ENCODE results near the gene TTC39B.

The TTC39B gene

DNA sequence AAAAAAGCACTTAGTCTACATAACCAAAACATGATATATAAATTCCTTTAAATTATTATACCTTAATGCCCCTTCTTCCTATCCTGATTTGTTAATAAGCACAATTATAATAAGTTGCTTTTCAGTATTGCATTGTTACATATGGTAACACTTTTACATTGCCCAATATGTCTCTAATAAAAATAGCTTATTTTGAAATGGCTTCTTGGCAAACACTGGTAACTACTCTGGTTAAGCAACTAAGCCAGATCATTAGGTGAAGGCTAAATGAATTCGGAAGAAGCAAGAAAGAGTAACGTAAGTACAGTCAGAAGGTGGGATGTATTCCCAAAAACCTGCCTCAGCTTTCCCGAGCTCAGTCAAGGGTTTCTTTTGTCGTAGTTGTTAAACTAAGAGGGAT, 85.3 kb downstream of the TTC39B start:
- no peak for DNase-seq

DNA sequence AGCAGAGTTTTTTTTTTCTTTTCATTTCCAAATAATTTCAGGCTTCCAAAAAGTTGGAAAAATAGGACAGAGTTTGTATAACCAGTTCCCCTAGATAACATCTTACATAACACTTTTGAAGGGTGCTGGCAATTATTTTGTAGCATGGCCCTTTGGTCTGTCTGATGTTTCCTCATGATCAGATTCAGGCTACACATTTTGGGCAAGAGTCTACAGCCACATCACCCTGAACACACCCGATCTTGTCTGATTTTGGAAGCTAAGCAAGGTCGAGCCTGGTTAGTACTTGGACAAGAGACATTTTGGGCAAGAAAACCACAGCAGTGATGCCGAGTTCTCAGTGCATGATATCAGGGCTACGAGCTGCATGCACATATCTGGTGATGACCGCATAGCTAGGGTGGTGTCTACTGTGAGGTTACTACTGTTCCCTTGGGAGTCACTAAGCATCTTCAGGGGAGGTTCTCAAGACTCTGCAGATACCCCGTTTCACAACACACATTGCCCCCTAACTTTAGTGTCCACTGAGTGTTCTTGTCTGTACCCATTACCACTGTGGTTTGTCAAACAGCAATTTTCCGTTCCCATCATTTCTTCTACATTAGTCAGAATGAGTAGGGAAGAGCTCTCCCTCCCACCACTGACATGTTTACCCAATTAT, 86.2 kb downstream of the TTC39B start:
- no peak for DNase-seq

DNA sequence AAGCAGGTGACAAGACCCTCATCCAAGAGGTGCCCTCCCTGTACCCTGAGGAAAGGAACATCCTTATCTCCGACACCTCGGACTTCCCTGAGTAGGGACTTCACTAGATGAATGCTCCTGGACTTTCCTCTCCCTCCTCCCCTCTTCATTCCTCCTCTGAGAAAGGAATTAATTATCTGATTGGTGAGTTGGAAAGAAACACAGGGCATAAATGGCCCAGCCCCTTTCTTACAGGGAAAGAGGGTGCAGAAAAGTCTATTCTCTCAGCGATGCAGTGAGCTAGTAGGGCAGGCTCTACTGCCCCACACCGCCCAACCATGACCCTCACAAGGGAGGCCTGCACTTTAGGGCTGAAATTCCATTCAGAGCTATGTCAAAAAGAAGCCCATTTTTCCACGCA, 87.5 kb downstream of the TTC39B start:
- DNase-seq, result no peak

DNA sequence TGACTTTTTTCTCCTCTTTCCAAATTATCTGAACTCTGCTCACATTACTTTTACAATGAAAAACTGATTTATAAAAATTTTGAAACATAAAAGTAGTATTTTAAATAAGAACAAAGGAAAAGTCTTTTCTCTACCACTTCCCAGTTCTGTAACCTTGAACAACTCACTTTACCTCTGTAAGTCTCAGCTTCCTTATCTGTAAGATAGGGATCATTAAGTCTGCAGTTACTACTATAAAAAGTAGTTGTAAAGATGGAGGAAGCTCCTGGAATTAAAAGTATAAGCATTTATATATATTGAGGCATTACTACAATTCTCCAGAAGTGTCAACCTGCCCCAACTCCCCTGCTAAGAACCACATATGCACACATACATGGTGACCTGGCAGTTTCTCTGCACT, 88.0 kb downstream of the TTC39B start:
- DNase-seq, result no peak

DNA sequence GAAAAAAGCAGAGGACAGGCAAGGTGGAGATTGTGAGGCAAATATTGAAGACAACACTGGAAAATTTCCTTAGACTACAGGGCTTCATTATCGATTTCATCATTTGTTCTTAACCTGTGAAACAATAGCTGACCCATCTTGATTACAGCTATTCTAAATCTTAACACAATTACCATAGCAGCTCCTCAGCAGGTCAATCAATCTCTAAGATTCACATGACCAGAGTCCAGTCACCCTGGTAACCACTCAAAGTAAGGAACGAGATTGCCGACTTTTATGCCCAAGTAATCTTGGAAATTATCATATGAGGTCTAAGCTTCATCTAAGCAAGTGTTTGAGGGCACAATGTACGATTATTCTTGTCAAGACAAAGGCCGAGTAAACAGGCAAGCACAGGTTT, 93.8 kb downstream of the TTC39B start:
- DNase-seq, result no peak

DNA sequence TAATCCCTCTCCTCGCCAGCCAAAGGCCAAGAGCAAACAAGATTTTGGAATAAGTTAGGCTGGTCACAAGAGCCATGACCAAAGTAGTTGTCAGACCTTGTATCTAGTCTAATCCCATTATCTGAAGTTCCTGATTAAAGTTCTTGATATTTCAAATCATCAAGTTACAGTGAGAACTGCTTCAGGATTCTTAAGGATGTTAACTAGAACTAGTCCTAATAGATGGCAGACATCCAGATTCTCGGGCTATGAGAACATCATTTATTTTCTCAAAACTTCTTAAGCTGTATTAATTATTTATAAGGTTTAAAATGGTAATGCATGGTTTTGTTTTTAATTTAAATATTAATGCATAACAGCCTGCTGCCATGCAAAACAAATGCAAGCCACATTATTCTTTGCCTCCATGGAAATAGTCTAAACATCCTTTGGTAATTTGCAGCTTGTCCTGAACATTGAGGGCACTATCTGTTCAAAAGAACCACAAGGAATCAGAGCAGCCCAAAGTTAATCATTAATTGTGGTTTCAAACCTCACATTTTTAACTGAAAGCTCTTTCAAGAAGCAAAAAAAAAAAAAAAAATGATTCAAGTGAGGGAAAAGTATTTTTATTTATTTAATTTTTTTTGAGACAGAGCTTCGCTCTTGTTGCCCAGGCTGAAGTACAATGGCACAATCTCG, 95.1 kb downstream of the TTC39B start:
- no peak for DNase-seq

DNA sequence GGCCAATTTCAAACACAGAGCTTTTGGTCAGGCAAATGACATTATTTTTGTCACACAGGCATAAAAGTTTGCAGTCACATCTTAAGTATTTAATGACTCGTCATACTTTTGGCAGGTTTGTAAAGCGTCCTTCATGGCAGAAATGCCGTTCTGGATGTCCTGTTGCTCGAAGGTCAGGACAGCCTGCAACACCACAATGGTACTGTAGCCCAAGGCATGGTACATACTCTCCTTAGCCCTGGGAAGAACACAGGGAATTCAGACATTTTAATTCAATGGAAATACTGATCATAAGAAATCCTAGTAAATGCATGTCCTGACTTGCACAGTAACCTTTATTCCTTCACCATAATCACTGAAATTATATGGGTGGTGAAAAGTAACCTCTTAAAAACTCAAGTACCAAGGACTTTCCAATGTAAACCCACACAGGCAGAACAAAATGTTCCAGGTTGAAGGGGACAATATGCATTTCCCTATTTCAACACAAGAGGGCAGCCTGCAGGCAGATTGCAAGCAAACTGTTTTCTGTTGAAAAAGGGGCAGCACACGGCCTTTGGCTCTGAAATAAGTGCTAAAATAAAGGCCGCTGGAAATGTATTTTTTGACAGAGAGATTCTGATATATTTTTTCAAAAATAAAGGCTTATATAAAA, 95.7 kb downstream of the TTC39B start:
- DNase-seq, result peak; percentile 23 to 61

DNA sequence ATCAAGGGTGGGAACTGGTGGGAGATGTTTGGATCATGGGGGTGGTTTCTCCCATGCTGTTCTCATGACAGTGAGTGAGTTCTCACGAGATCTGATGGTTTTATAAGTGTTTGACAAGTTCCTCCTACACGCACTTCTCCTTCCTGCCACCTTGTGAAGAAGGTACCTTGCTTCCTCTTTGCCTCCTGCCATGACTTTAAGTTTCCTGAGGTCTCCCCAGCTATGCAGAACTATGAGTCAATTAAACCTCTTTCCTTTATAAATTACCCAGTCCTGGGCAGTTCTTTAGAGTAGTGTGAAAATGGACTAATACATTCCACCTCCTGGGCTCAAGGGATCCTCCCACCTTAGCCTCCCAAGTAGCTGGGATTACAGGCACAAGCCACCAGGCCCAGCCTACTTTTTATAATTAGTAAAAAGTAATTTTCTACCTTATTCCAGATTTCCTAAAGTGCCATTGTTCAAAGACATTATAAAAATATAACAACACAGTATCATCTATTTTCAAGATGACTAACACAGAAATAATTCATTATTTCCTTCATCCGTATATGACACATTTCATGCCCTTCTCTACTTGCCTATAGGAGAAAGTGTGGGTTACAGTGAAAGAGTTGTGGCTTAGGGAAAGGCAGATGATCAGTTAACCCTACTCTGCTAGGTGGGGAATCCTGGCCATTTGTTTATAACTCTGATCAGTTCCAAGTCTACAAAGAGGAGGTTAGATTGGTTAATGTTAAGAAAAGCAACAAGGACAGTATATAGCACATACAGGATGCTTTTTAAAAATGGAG, 99.9 kb downstream of the TTC39B start:
- no peak for DNase-seq

DNA sequence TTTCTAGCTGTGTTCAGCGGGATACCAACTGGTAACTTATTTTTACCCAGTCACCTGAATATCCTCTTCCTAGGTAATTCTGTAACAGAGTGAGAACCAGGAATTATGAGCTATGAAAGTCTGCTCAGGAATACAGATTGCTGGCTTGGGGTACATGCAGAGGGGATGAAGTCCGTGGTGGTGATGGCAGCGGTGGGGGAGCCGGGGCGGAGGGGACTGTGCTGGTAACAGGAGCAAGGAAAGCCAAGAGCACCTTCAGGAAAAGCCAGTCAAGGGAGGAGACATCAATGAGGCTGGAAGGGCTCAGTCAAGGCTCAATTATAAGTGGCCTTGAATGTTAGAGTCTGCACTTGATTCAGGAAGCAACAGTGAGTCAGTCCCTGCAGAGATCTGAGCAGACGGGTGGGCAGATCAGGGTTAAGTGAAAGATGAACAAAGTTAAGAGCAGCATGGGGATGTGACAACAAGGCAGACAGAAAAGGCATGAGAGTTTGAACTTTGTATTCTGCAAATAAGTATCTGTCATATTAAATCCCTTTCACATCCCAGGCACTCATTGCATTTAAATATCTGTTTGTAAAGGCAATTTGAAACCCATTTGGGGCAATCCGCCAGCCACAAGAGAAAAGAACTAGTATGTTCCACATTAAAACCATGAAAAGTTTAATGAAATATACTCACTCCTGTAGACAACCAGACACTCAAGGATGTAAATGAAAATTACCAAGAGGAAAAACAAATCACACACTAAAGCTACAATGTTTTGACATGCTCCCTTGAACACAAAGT, 101.2 kb downstream of the TTC39B start:
- DNase-seq, result no peak

DNA sequence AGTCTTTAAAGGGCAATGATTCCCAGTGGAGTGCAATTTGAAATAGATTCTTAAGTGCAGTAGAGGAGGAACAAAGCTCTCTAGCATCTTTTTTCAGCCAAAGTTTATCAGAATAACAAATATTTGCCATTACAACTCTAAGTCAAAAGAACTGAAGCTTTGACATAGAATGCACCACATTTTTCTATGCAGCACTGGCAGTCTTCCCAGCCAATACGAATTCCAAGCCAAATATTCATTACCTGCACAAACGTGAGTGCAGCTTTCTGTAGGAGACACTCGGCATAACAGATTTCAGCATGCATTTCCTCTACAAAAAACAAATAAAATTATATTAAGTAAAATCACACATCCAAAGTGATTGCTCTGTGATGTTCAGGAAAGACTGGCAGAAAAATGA, 103.4 kb downstream of the TTC39B start:
- no peak for DNase-seq

DNA sequence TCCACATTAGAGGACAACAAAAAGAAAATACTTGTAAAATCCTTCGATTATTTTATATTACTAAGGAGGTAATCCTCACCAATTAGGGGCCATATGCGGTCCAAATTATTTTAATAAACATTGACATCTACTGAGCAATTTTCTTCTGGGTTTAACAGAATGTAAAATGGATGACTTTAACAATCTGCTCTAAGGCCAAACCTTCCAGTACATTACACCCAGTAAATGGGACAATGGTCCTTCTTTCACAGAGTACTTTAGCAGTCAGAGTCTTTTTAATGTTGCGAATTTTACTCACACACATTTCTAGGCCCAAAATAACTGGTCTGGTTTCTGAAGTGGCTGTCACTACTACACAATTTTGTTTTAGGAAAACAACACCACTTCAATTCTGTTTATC, 106.9 kb downstream of the TTC39B start:
- DNase-seq, result no peak

DNA sequence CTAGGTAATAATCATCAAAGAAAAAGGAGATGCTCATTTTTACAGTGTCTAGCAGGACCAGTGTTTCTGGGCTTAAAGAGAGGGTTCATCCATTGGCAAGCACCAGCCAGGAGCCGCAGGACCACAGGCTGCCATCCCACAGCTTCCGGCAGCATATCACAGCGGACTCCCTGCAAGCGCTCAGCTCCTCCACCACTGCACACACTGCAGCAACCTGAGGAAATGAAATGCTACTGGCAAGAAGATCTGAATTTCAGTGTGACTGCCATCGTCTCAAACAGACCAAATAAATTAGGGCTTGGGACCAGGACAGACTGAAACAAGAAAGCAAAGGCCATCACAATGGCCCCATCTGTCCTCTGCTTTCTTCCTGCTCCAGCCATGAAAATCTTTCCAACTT, 114.2 kb downstream of the TTC39B start:
- DNase-seq, result no peak

DNA sequence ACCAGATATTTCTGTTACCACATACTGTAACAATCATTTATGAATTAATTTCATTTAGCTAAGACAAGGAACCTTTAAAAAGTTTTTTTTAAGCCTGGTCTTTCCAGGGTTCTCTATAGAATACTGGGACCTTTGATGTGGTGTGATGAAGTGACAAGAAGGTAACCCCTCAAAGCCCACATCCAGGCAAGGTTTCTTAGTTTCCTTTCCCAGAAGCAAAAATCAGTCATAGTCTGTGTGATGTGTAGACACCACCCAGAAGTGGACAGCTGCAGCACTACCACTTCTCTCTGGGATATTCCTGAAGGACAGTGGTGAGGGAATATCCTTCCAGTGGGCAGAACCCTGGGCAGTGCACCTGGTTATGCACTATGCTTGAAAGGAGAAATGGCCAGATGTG, 115.6 kb downstream of the TTC39B start:
- DNase-seq, result no peak

DNA sequence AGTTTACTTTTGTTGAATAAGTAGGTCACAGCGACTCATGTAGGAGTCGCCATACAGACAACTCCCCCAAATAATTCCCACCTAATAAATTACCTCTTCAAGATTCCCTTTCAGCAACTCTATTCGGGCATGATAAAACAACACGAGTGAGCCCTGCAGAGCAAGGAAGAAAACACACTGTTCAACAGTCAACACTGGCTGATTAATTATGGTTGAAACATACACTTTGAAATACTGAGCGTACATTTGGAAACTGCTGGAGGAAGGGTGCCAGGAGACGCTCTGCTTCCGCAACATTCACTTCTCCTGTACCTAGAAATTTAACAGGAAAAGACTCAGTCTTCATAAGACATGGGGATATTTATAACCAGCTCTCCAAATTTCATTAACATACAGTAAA, 117.5 kb downstream of the TTC39B start:
- no peak for DNase-seq

DNA sequence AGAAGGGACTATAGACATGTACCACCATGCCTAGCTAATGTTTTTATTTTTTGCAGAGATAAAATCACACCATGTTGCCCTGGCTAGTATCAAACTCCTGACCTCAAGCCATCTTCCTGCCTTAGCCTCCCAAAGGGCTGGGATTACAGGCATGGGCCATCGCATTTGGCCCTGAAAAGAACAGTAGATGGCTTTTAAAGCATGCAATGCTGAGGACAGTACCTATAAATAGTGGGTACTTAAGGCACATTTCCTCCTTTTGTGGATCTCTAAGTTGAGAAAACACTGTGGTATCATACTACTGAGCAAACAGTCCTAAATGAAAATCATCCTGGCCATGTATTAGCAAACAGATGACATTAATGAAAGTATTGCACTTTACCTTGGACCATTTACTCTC, 119.4 kb downstream of the TTC39B start:
- no peak for DNase-seq

DNA sequence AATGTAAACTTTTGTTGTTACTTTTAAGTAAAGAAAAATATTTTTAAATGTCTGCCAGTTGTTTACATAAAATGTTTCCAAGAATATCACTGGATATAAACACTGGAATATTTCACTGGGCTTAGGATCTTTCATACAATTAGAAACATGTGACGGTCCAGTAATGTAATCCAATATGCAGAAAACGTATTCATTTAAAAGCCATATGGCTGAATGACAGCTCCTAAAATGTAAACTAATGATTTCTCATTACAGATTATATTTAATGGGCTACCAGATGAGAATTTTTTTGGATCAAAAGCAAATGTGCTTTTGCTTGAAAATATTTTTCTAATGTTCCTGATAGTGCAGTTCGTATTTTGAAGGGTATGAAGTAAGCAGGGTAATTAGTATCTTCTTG, 124.3 kb downstream of the TTC39B start:
- no peak for DNase-seq

DNA sequence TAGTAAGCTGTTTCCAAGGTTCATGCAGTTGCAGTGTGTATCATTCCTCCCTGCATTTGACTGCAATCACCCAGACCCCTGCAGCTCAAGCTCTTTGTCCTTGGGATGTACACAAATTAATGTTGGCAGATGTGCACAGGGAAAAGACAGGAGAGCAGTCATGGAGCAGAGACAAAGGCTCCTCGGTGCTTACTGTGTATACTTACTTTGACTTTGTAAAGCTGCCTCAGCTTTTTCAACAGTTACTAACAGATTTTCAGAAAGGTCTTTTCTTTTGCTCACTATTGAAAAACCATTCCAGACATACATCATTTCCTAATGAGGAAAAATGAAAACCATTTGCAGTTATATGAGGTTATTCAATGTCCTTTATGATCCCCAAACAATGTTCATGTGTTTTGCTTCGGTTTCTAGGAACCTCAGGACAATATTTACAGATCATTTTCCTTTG, 124.9 kb downstream of the TTC39B start:
- DNase-seq, result no peak

DNA sequence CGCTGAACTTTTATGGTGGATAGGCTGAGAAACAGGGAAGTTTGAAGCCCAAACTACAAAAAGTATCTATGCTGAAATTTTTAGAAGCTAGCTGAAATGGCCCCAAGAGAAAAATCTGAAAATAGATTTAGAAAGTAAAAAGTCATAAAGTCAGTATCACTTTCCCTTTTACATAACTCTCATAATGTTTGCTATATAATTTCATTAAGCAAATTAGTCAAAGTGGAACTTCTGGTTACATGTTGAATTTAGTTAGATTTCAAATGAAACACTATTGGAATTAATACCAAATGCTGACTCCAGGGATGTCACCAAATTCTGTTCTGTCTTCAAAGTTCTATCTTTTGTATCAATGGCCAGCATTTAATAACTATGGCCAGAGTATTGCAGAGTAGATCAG, 126.9 kb downstream of the TTC39B start:
- no peak for DNase-seq

DNA sequence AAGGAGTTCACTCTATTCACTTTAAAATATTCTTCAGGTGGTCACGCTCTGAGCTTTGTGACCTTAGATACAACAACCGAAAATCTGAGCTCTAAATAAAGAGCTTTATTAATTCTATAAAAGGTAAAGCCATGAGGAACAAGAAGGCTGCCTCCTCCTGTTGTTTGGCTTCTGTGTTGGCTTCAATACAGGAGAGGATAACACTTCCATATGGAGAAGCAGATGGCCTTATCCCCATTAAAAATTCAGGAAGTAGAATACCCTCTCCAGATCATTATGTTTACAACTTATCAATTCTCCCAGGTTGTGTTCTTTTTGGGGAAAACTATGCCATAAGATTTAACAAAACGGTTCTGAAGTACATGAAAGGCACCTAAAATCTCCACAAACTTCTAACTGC, 128.4 kb downstream of the TTC39B start:
- DNase-seq, result no peak

DNA sequence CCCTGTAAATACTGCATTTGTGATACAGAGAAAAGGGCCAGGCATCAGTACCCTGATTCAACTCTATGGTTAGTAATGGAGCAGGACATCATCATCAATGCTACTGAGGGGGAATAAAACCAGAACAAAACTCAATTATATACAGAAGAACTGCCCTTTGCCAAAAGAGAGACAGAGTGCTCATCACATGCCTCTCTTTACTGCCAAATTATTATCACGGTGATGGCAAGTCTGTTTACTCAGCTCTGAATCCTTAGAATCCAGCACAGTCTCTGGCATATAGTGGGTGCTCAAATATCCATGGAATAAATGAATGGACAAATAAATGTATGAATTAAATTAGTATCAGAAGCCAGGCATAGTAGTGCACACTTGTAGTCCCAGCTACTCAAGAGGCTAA, 130.2 kb downstream of the TTC39B start:
- no peak for DNase-seq

DNA sequence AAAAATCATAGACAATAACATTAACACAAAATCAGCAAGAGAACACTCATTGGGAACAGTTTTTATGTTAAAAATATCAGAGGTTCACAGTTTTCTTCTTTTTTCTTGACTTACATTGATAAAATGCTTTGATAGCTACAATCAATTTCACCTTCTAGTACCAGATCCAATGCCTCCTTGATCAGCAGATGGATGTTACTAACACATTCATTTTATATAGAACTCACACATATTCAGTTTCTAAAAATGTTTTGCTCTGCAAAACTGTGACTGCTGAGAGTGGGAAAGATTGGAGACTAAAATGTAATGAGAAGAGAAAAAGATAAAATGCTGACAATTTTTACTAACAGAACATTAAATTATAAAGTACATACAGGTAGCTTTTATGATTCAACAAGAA, 143.1 kb downstream of the TTC39B start:
- DNase-seq, result no peak

DNA sequence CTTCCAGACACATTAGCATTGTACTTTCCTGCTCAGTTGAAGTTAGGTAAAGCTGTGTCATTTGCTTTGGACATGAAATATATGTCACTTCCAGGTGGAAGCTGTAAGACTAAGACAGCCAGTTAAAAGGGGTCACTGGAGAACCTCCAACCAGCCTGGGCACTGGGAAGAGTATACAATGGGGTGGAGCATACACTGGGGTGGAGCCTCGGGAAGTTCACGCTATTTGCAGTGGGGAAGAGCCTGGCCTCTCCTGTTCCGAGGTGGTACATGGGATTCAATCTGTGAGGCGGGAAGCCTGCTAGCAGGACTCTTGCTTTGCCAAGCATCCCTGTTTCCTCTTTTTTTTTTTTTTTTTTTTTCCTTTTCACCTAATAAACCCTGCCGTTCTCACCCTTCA, 145.3 kb downstream of the TTC39B start:
- DNase-seq, result no peak

DNA sequence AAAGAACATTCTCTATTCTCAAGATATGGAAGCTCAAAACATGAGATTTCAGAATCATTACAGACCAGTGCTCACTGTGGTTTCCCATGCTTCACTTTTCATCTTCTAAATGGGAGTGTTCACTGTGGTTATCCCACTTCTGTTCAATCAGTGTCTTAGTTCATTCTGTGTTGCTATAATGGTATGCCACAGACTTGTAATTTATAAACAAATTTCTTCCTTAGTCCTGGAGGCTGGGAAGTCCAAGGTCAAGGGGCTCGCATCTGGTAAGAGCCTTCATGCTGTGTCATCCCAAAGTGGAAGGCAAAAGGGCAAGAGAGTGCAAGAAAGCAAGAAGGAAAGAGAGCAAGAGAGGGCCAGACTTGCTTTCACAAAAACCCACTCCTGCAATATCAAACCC, 146.3 kb downstream of the TTC39B start:
- no peak for DNase-seq

Data from AML-193 (cell line).